ENCODE data around the gene PSEN1. TPM values are rescaled to one million over a fixed set of nuclear protein-coding genes. Genes with fewer than 3 reads are reported as not detected.
"Not testable (repeated sequence)": the region's sequence is repeated elsewhere in the genome, so short reads cannot be mapped to it uniquely, and the experiment has no call there.

PSEN1 gene
- total RNA-seq, 2 experiments from 2014 or later, result 33.9 to 37.3 TPM

DNA sequence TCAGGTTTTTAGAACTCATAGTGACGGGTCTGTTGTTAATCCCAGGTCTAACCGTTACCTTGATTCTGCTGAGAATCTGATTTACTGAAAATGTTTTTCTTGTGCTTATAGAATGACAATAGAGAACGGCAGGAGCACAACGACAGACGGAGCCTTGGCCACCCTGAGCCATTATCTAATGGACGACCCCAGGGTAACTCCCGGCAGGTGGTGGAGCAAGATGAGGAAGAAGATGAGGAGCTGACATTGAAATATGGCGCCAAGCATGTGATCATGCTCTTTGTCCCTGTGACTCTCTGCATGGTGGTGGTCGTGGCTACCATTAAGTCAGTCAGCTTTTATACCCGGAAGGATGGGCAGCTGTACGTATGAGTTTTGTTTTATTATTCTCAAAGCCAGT, 34.4 kb downstream of the PSEN1 start:
- Mint-ChIP-seq H3K4me1 (peaks cover 3% of the 10 kb centered on the region), H3K4me3 (no peak overlapping the region), H3K27me3 (no peaks in the 10 kb centered on the region), H3K36me3 (peaks cover 23% of the 10 kb centered on the region), H3K27ac (no peak overlapping the region), H3K9me3 (ENCODE audit: low read depth) (no peaks in the 10 kb centered on the region)
- ATAC-seq (no peak), DNase-seq (no peak)
- CTCF ChIA-PET, result no interaction called here

DNA sequence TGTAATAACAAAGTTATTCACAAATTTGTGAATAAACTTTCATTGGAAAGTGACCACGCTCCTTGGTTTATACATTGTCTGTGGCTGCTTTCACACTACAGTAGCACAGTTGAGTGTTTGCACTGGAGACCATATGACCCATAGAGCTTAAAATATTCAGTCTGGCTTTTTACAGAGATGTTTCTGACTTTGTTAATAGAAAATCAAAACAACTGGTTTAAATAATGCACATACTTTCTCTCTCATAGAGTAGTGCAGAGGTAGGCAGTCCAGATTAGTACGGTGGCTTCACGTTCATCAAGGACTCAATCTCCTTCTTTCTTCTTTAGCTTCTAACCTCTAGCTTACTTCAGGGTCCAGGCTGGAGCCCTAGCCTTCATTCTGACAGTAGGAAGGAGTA, 36.2 kb downstream of the PSEN1 start:
- Mint-ChIP-seq H3K27ac (no peak overlapping the region), H3K9me3 (ENCODE audit: low read depth) (no peaks in the 10 kb centered on the region), H3K4me3 (no peak overlapping the region), H3K36me3 (peaks cover 35% of the 10 kb centered on the region), H3K4me1 (peaks cover 3% of the 10 kb centered on the region), H3K27me3 (no peaks in the 10 kb centered on the region)
- no peak for ATAC-seq
- CTCF ChIA-PET, result interaction anchor here (0.7 to 2.3 kb wide), 12 partner anchors 36 to 460 kb away, joined by 3 to 24 read pairs (median 4); partner anchors contain the start of genes ACOT2 and PSEN1
- DNase-seq, result no peak

DNA sequence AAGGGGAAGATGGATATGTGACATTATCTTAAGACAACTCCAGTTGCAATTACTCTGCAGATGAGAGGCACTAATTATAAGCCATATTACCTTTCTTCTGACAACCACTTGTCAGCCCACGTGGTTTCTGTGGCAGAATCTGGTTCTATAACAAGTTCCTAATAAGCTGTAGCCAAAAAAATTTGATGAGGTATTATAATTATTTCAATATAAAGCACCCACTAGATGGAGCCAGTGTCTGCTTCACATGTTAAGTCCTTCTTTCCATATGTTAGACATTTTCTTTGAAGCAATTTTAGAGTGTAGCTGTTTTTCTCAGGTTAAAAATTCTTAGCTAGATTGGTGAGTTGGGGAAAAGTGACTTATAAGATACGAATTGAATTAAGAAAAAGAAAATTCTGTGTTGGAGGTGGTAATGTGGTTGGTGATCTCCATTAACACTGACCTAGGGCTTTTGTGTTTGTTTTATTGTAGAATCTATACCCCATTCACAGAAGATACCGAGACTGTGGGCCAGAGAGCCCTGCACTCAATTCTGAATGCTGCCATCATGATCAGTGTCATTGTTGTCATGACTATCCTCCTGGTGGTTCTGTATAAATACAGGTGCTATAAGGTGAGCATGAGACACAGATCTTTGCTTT, 36.9 kb downstream of the PSEN1 start:
- H3K27ac Mint-ChIP-seq, result no peak overlapping the region
- ATAC-seq (no peak), DNase-seq (peak; percentile 42)
- CTCF ChIA-PET, result interaction anchor here (0.6 to 2.3 kb wide), 15 partner anchors 20 to 460 kb away, joined by 3 to 24 read pairs (median 4); partner anchors contain the start of genes ACOT2 and PSEN1
- no peaks in the 10 kb centered on the region for H3K9me3 Mint-ChIP-seq (ENCODE audit: low read depth)
- H3K4me3 Mint-ChIP-seq, result no peak overlapping the region
- no peaks in the 10 kb centered on the region for H3K27me3 Mint-ChIP-seq
- peaks cover 3% of the 10 kb centered on the region for H3K4me1 Mint-ChIP-seq
- peaks cover 36% of the 10 kb centered on the region for H3K36me3 Mint-ChIP-seq

DNA sequence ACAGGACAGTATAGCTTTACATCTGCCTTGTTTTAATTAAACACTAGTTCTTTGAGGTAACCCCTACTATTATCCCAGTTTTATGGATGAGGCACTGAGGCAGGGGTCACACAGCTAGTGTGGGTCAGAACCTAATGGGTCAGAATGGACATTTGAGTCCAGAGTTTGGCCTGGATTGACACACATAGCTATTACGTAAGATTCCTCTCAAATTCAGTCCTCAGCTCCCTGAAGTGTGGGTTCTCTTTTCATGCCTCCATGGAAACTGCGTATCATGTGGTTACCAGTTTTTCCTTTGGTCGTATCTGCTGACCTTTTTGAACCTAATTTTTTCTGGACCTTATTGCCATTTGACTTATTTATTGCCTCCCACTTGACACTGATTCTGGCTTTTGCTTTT, 40.4 kb downstream of the PSEN1 start:
- Mint-ChIP-seq H3K4me1 (peaks cover 11% of the 10 kb centered on the region), H3K27me3 (no peaks in the 10 kb centered on the region), H3K4me3 (no peak overlapping the region), H3K9me3 (ENCODE audit: low read depth) (no peaks in the 10 kb centered on the region), H3K36me3 (peaks cover 33% of the 10 kb centered on the region), H3K27ac (no peak overlapping the region)
- CTCF ChIA-PET, result interaction anchor here (2.2 kb wide), 1 partner anchor 295 kb away, joined by 5 read pairs; no protein-coding TSS in a partner anchor
- DNase-seq (no peak), ATAC-seq (no peak)

DNA sequence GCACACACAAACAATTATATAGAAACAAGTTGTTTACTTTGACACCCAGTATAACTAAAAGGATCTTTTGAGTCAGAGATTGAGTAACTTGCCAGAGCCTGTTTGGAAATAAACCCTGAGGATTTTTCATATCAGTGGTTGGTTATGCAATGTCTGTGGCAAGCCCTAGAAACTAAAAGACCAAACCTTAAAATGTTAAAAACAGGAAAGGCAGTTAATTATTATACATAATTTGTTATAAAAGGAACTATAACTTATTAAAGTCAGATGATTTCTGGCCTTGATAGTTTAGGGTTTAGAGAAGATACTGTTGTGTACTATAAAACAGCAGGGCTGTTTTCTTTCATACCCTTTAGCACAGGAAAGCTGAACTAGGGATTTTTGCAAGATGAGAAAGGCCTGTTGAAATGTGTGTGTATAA, 44.1 kb downstream of the PSEN1 start:
- H3K4me1 Mint-ChIP-seq, result peaks cover 8% of the 10 kb centered on the region
- peaks cover 25% of the 10 kb centered on the region for H3K36me3 Mint-ChIP-seq
- DNase-seq (no peak), ATAC-seq (no peak)
- no peak overlapping the region for H3K4me3 Mint-ChIP-seq
- CTCF ChIA-PET, result no interaction called here
- H3K27ac Mint-ChIP-seq, result peak overlapping the region; percentile 15
- H3K9me3 Mint-ChIP-seq (ENCODE audit: low read depth), result no peaks in the 10 kb centered on the region
- no peaks in the 10 kb centered on the region for H3K27me3 Mint-ChIP-seq

DNA sequence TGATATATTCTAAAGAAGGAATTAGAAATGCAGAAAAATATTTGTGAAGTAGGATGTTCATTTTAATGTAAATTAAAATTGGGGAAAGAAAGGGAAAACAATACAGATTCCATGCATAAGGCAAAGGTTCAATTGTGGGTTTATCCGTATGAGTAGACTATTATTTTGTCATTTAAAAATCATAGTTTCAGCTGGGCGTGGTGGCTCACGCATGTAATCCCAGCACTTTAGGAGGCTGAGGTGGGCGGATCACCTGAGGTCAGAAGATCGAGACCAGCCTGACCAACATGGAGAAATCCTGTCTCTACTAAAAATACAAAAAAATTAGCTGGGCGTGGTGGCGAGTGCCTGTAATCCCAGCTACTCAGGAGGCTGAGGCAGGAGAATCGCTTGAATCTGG, 44.7 kb downstream of the PSEN1 start:
- not testable (repeated sequence) for H3K4me1 Mint-ChIP-seq; H3K27ac Mint-ChIP-seq; H3K4me3 Mint-ChIP-seq; H3K27me3 Mint-ChIP-seq; DNase-seq; H3K9me3 Mint-ChIP-seq (ENCODE audit: low read depth); ATAC-seq
- peaks cover 21% of the 10 kb centered on the region for H3K36me3 Mint-ChIP-seq
- CTCF ChIA-PET, result interaction anchor here (0.6 kb wide), 1 partner anchor 20 kb away, joined by 3 read pairs; no protein-coding TSS in a partner anchor

DNA sequence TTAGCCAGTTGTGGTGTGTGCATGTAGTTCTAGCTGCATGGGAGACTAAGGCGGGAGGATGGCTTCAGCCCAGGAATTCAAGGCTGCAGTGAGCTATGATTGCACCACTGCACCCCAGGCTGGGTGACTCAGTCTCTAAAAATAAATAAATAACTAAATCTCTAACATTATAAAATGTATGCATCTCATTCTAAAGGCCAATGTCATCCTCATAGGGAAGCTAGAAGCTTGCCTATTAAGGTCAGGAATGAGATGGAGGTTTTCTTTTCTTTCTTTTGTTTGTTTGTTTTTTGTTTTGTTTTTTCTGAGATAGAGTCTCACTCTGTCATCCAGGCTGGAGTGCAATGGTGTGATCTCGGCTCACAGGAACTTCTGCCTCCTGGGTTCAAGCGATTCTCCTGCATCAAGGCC, 52.2 kb downstream of the PSEN1 start:
- H3K4me1 Mint-ChIP-seq, result peaks cover 2% of the 10 kb centered on the region
- no peak for ATAC-seq
- H3K27ac Mint-ChIP-seq, result no peak overlapping the region
- no peak overlapping the region for H3K4me3 Mint-ChIP-seq
- no peak for DNase-seq
- H3K27me3 Mint-ChIP-seq, result no peaks in the 10 kb centered on the region
- no peaks in the 10 kb centered on the region for H3K9me3 Mint-ChIP-seq (ENCODE audit: low read depth)
- H3K36me3 Mint-ChIP-seq, result peaks cover 17% of the 10 kb centered on the region
- CTCF ChIA-PET, result interaction anchor here (1.2 kb wide), 1 partner anchor 9 kb away, joined by 3 read pairs; no protein-coding TSS in a partner anchor

DNA sequence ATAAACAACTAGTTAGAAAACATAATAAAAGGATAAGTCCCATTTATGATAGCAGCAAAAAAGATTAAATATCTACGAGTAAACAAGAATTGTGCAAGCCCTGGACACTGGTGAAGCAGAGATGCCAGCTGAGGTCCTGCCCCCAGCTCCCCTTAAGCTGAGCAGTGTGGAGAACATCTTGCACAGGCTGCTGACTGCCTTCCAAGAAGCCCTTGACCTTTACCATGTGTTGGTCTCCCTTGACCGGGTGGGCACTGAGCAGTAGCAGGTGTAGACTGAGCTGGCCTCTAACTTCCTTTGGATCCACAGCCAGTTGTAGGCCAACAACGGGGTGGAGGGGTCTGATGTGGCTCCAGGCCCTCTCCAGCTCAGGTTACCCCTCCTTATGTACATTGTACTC, 53.3 kb downstream of the PSEN1 start:
- ATAC-seq, result no peak
- Mint-ChIP-seq H3K27ac (no peak overlapping the region), H3K4me1 (peaks cover 2% of the 10 kb centered on the region), H3K27me3 (no peaks in the 10 kb centered on the region), H3K4me3 (no peak overlapping the region), H3K36me3 (peaks cover 23% of the 10 kb centered on the region), H3K9me3 (ENCODE audit: low read depth) (no peaks in the 10 kb centered on the region)
- no peak for DNase-seq
- CTCF ChIA-PET, result interaction anchor here (0.6 kb wide), 1 partner anchor 200 kb away, joined by 3 read pairs; no protein-coding TSS in a partner anchor

DNA sequence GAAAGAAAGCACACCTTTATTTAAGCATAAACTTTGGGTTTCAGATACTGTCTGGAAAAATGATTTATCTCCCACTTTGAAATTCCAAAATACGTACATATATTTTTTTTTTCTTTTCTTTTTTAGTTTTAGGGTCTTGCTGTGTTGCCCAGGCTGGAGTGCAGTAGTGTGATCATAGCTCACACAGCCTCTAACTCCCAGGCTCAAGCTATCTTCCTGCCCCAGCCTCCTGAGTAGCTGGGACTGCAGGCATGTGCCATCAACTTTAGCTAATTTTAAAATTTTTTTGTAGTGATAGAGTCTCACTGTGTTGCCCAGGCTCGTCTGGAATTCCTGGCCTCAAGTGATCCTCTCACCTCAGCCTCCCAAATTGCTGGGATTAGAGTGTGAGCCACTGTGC, 55.1 kb downstream of the PSEN1 start:
- Mint-ChIP-seq H3K27ac (no peak overlapping the region), H3K27me3 (no peaks in the 10 kb centered on the region), H3K4me1 (peaks cover 2% of the 10 kb centered on the region), H3K36me3 (peaks cover 27% of the 10 kb centered on the region), H3K9me3 (ENCODE audit: low read depth) (no peaks in the 10 kb centered on the region), H3K4me3 (no peak overlapping the region)
- CTCF ChIA-PET, result interaction anchor here (1.0 to 1.2 kb wide), 2 partner anchors 13 to 281 kb away, joined by 3 read pairs; no protein-coding TSS in a partner anchor
- no peak for DNase-seq
- no peak for ATAC-seq

DNA sequence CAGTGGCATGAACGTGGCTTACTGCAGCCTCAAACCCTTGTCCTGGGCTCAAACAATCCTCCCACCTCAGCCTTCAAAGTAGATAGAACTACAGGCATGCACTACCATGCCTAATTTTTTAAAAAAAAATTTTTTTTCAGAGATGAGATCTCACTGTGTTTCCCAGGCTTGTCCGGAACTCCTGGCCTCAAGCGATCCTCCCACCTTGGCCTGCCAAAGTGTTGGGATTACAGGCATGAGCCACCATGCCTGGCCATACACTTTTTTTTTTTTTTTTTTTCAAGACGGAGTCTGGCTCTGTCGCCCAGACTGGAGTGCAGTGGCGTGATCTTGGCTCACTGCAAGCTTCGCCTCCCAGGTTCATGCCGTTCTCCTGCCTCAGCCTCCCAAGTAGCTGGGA, 58.0 kb downstream of the PSEN1 start:
- H3K27me3 Mint-ChIP-seq; DNase-seq; H3K9me3 Mint-ChIP-seq (ENCODE audit: low read depth); H3K4me3 Mint-ChIP-seq; H3K4me1 Mint-ChIP-seq; CTCF ChIA-PET; ATAC-seq; H3K27ac Mint-ChIP-seq: not testable (repeated sequence)
- H3K36me3 Mint-ChIP-seq, result peaks cover 31% of the 10 kb centered on the region

DNA sequence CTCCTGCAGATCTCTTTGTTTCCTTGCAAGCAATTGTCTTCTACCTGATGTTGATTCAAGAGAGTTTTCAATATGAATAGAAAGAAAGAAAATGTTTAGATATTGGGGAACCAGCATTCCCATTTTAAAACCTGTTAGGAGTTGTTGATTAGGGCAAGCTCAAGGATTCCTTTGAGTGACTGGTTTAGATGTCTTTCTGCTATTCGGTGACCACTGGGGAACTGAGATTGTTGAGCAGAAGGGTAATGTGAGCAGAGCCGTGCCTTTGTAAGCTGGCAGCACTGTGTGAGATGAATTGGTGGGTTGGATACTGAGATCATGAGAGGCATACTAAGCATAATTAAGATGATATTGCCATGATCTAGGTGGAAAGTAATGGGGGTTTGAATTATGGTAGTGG, 61.9 kb downstream of the PSEN1 start:
- peaks cover 37% of the 10 kb centered on the region for H3K36me3 Mint-ChIP-seq
- no peak overlapping the region for H3K4me3 Mint-ChIP-seq
- H3K9me3 Mint-ChIP-seq (ENCODE audit: low read depth), result no peaks in the 10 kb centered on the region
- ATAC-seq, result no peak
- DNase-seq, result no peak
- CTCF ChIA-PET, result interaction anchor here (1.0 kb wide), 2 partner anchors 10 to 274 kb away, joined by 3 to 4 read pairs; no protein-coding TSS in a partner anchor
- H3K27me3 Mint-ChIP-seq, result no peaks in the 10 kb centered on the region
- H3K27ac Mint-ChIP-seq, result no peak overlapping the region
- no peaks in the 10 kb centered on the region for H3K4me1 Mint-ChIP-seq

DNA sequence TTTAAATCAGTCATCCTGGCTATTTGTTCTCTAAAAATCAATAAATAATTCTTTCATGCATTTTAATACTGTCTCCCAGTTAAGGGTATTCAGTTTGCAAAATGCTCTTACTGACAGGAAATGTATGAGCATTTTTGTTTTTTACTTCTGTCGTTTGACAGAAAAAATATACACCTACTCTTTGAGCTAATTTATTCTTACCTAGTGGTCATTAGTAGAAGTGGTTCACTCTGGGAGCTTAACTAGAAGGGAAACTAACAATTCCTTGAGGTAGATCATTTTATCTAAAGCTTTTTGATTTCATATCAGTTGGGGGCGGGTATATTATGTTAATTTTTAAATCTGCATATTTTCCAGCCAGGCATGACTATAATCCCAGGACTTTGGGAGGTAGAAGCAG, 67.2 kb downstream of the PSEN1 start:
- H3K27me3 Mint-ChIP-seq, result no peaks in the 10 kb centered on the region
- H3K36me3 Mint-ChIP-seq, result peaks cover 56% of the 10 kb centered on the region
- ATAC-seq, result no peak
- no peak overlapping the region for H3K27ac Mint-ChIP-seq
- CTCF ChIA-PET, result no interaction called here
- DNase-seq, result no peak
- no peak overlapping the region for H3K4me3 Mint-ChIP-seq
- H3K9me3 Mint-ChIP-seq (ENCODE audit: low read depth), result peaks cover 2% of the 10 kb centered on the region
- no peaks in the 10 kb centered on the region for H3K4me1 Mint-ChIP-seq

DNA sequence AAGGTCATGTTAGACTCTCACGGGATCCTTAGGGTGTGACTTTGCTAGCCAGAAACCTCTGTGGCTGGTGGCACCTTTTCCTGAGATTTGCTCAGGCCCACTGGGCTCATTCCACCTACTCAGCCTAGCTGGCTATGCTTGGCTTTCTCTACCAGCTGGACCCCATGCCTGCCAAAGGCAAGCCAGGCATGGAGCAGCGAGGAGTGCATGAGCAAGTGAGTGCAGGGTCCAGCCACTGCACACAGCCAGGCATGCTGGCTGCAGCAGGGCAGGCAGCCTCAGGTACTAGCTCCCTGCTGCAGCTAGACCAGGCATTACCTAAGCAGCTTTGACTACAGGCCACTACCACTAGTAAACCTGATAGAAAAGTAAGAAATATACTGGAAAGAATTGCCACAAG, 71.3 kb downstream of the PSEN1 start:
- DNase-seq, result no peak
- peaks cover 61% of the 10 kb centered on the region for H3K36me3 Mint-ChIP-seq
- no peaks in the 10 kb centered on the region for H3K27me3 Mint-ChIP-seq
- H3K4me1 Mint-ChIP-seq, result peaks cover 2% of the 10 kb centered on the region
- peaks cover 2% of the 10 kb centered on the region for H3K9me3 Mint-ChIP-seq (ENCODE audit: low read depth)
- CTCF ChIA-PET, result no interaction called here
- H3K27ac Mint-ChIP-seq, result no peak overlapping the region
- ATAC-seq, result no peak
- H3K4me3 Mint-ChIP-seq, result no peak overlapping the region

DNA sequence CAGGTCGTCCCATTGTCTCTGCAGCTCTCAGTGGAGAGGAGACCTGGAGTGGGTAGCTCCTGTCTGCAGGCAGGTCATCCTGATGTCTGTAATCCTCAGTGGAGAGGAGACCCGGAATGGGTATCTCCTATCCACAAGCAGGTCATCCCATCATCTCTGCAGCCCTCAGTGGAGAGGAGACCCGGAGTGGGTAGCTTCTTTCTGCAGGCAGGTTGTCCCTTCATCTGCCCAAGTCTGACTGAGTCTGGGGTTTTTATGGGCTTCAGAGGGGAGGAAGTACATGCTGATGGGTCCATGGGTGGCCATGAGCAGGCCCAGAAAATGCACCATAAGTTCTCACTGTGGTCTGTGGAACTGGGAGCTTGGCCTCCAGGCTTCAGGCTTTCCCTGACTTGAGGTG, 72.1 kb downstream of the PSEN1 start:
- Mint-ChIP-seq H3K27ac (no peak overlapping the region), H3K9me3 (ENCODE audit: low read depth) (peaks cover 2% of the 10 kb centered on the region), H3K36me3 (peaks cover 65% of the 10 kb centered on the region), H3K27me3 (no peaks in the 10 kb centered on the region), H3K4me1 (peaks cover 2% of the 10 kb centered on the region), H3K4me3 (no peak overlapping the region)
- ATAC-seq (no peak), DNase-seq (no peak)
- CTCF ChIA-PET, result no interaction called here

All from activated CD8-positive, alpha-beta memory T cell treated with anti-CD3 and anti-CD28 coated beads, Interleukin-2, amount 10 ng/mL, durations not matched to agents 7 days and 5 days (primary cell).